IPS-15b (cell line): ENCODE measurements around the gene C15orf61.

Experiments
- H3K27me3 ChIP-seq: one replicate; pipeline ENCODE4 v1.6.1; 2013; ENCODE audit warnings: low read length; ENCODE audit not compliant: control insufficient read depth, insufficient read depth
- H3K36me3 ChIP-seq: one replicate; pipeline ENCODE4 v1.6.1; 2013; ENCODE audit warnings: low read length; ENCODE audit not compliant: control insufficient read depth, insufficient read depth
- H3K4me1 ChIP-seq: one replicate; pipeline ENCODE4 v1.6.1; 2013; ENCODE audit warnings: mild to moderate bottlenecking, low read length; ENCODE audit not compliant: control insufficient read depth, insufficient read depth
- H3K4me3 ChIP-seq: one replicate; pipeline ENCODE4 v1.5.1; 2013; ENCODE audit warnings: low read depth, low read length
- H3K9ac ChIP-seq: one replicate; pipeline ENCODE4 v1.6.1; 2013; ENCODE audit warnings: low read depth, mild to moderate bottlenecking, low read length
- H3K9me3 ChIP-seq: one replicate; pipeline ENCODE4 v1.6.1; 2013; ENCODE audit warnings: mild to moderate bottlenecking, low read length; ENCODE audit not compliant: control insufficient read depth, insufficient read depth

The C15orf61 gene

GRCh38 chr15:67505675-67506572 lies 15.0 kb upstream of the C15orf61 start:
- Histone ChIP-seq H3K36me3 (no peaks in the 10 kb centered on the region), H3K9ac (no peak overlapping the region), H3K9me3 (no peaks in the 10 kb centered on the region), H3K27me3 (no peaks in the 10 kb centered on the region), H3K4me1 (peaks cover 6% of the 10 kb centered on the region), H3K4me3 (no peak overlapping the region)

GRCh38 chr15:67506775-67507747 lies 13.9 kb upstream of the C15orf61 start:
- H3K27me3 ChIP-seq: no peaks in the 10 kb centered on the region
- no peaks in the 10 kb centered on the region for H3K36me3 ChIP-seq
- no peak overlapping the region for H3K4me3 ChIP-seq
- no peak overlapping the region for H3K9ac ChIP-seq
- peaks cover 1% of the 10 kb centered on the region for H3K4me1 ChIP-seq
- no peaks in the 10 kb centered on the region for H3K9me3 ChIP-seq

GRCh38 chr15:67508407-67508806 lies 12.5 kb upstream of the C15orf61 start:
- H3K36me3 ChIP-seq: no peaks in the 10 kb centered on the region
- H3K4me3 ChIP-seq: no peak overlapping the region
- no peaks in the 10 kb centered on the region for H3K4me1 ChIP-seq
- no peaks in the 10 kb centered on the region for H3K27me3 ChIP-seq
- H3K9me3 ChIP-seq: no peaks in the 10 kb centered on the region
- no peak overlapping the region for H3K9ac ChIP-seq

- Histone ChIP-seq H3K9ac (no peak overlapping the region), H3K4me1 (no peaks in the 10 kb centered on the region), H3K9me3 (no peaks in the 10 kb centered on the region), H3K36me3 (no peaks in the 10 kb centered on the region), H3K4me3 (no peak overlapping the region), H3K27me3 (no peaks in the 10 kb centered on the region)
Observed at GRCh38 chr15:67509918-67510317, 11.0 kb upstream of the C15orf61 start.

GRCh38 chr15:67510597-67511190 lies 10.2 kb upstream of the C15orf61 start:
- no peaks in the 10 kb centered on the region for H3K27me3 ChIP-seq
- H3K9ac ChIP-seq: no peak overlapping the region
- H3K4me3 ChIP-seq: no peak overlapping the region
- H3K36me3 ChIP-seq: no peaks in the 10 kb centered on the region
- H3K4me1 ChIP-seq: no peaks in the 10 kb centered on the region
- H3K9me3 ChIP-seq: no peaks in the 10 kb centered on the region

- Histone ChIP-seq H3K9me3 (no peaks in the 10 kb centered on the region), H3K9ac (no peak overlapping the region), H3K27me3 (no peaks in the 10 kb centered on the region), H3K36me3 (no peaks in the 10 kb centered on the region), H3K4me1 (no peaks in the 10 kb centered on the region), H3K4me3 (no peak overlapping the region)
Observed at GRCh38 chr15:67511606-67512005, 9.3 kb upstream of the C15orf61 start.

- Histone ChIP-seq H3K36me3 (no peaks in the 10 kb centered on the region), H3K27me3 (no peaks in the 10 kb centered on the region), H3K9ac (no peak overlapping the region), H3K4me1 (no peaks in the 10 kb centered on the region), H3K4me3 (no peak overlapping the region), H3K9me3 (no peaks in the 10 kb centered on the region)
Observed at GRCh38 chr15:67512140-67512539, 8.8 kb upstream of the C15orf61 start.

- H3K27me3 ChIP-seq: no peaks in the 10 kb centered on the region
- H3K9ac ChIP-seq: no peak overlapping the region
- no peaks in the 10 kb centered on the region for H3K9me3 ChIP-seq
- H3K4me1 ChIP-seq: no peaks in the 10 kb centered on the region
- H3K4me3 ChIP-seq: no peak overlapping the region
- no peaks in the 10 kb centered on the region for H3K36me3 ChIP-seq
Observed at GRCh38 chr15:67512933-67513714, 7.8 kb upstream of the C15orf61 start.

GRCh38 chr15:67515090-67515489 lies 5.8 kb upstream of the C15orf61 start:
- H3K9me3 ChIP-seq: no peaks in the 10 kb centered on the region
- H3K36me3 ChIP-seq: no peaks in the 10 kb centered on the region
- no peak overlapping the region for H3K9ac ChIP-seq
- no peaks in the 10 kb centered on the region for H3K4me1 ChIP-seq
- no peak overlapping the region for H3K4me3 ChIP-seq
- H3K27me3 ChIP-seq: no peaks in the 10 kb centered on the region

- Histone ChIP-seq H3K27me3 (no peaks in the 10 kb centered on the region), H3K36me3 (no peaks in the 10 kb centered on the region), H3K9me3 (no peaks in the 10 kb centered on the region), H3K4me1 (no peaks in the 10 kb centered on the region), H3K9ac (no peak overlapping the region), H3K4me3 (no peak overlapping the region)
Observed at GRCh38 chr15:67515557-67515956, 5.4 kb upstream of the C15orf61 start.
